ENCODE measurements around the gene TGM6.
A peak's percentile ranks its signal among the peaks of the same experiment; 100 is the strongest.

Gene TGM6

DNA sequence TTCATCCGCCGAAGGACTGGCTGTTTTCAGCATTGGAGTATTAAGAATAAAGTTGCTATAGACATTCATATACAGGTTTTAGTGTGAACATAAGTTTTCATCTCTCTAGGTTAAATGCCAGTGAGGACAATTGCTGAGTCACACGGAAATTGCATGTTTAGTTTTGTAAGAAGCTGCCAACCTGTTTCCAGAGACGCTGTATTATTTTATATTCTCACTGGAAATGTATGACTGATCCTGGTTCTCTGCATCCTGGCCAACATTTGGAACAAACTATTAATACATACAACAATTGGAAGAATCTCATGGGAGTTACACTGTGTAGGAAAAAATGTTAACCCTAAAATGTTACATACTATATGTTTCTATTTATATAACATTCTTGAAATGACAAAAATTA lies 16.7 kb upstream of the TGM6 start:
- DNase-seq (ENCODE audit: low read depth in 2 of 2) = no peak

DNA sequence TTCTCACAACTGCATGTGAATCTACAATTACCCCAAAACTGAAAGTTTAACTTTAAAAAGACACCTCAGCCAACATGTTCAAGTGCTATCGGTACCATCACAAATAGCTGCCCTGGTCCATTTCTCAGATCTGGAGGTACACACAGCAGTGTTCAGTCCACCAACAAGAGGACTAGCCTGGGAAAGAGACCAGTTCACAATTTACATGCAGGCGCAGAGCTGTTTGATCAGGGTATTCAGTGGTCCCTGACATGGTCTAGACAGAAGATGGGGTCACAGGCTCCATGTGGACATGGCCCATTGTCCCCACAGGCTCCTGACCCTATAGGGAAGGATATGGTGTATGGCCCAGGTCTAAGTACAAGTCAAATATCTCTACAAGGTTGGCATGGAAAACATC lies 15.6 kb upstream of the TGM6 start:
- no peak for DNase-seq (ENCODE audit: low read depth in 2 of 2)

DNA sequence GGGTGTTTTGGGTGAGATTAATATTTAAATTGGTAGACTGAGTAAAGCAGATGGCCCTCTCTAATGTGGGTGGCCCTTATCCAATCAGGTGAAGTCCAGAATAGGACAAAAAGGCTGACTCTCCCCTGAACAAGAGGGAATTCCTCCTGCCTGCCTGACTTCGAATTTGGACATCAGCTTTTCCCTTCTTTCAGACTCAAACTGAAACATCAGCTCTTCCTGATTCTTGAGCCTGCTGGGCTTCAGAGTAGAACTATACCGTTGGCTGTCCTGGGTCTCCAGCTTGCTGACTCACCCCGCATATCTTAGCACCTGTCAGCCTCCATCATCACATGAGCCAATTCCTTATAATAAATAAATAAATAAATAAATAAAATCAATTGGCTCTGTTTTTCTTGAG lies 15.0 kb upstream of the TGM6 start:
- DNase-seq (ENCODE audit: low read depth in 2 of 2) = no peak

DNA sequence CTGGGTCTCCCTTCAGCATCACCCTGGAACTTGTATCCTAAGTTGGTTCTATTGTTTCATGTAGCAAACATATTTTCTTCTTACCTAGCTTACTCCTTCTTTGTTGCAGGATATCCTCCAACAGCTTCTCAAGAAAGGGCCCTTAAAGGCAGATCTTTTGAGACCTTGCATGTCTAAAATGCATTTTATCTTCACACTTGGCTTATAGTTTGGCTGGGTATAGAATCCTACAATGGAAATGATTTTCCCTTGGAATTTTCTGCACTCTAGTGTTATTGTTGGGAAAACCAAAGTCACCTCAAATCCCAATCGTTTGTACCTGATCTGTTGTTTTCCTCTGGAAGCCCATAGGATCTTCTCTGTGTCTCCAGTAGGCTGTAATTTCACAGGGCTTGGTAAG lies 12.1 kb upstream of the TGM6 start:
- no peak for DNase-seq (ENCODE audit: low read depth in 2 of 2)

DNA sequence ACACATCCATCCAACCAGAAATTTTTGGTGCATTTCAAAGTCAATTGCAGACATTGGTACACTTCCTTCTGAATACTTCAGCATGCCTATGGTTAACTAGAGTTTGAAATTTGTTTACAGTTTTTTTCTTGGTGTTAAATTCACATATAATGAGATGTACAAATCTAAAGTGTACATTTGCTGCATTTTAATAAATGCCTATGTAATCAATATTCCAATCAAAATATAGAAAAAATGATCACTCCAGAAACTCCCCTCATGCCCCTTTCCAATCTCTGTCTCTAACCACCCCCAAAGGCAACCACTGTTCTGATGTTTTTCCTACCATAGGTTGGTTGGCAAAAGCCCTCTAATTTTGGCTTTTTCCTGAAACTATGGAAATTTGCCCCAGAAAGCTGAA lies 7.6 kb upstream of the TGM6 start:
- no peak for DNase-seq (ENCODE audit: low read depth in 2 of 2)

DNA sequence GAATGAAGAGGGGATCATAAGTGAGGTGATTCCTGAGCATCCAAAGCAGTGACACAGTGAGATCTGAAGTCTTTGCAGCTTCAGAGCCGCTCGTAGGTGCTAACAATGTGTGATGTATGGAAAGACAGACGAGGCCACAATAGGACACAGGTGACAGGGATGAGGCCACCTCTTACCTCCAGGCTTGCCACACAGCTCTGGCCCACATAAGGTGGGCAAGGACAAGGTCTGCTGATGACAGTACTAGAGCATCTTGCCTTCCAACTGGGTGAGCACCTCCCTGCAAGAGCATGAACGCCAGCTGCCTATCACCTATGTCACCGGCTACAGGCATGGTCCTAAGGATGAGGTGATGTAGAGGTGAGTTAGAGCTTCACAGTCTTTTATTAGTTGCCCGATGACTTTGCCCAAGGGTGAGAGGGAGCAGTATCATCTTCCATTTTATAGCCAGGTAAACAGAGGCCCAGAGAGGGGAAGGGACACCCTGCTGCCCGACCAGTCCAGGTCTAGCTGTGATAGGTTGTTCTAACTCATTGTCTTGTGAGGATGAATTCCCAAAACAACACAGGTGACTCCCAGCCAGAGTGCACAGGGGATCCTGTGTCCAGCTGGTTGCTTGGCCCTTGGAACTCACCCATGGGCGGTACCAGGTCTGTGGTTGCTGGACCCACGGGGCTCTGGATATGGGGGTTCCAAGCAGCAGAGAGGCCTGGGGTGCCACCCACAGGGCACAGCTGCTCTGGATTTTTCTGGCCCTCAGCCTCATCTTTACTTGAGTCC lies 6.2 kb upstream of the TGM6 start:
- no peak for DNase-seq (ENCODE audit: low read depth in 2 of 2)

DNA sequence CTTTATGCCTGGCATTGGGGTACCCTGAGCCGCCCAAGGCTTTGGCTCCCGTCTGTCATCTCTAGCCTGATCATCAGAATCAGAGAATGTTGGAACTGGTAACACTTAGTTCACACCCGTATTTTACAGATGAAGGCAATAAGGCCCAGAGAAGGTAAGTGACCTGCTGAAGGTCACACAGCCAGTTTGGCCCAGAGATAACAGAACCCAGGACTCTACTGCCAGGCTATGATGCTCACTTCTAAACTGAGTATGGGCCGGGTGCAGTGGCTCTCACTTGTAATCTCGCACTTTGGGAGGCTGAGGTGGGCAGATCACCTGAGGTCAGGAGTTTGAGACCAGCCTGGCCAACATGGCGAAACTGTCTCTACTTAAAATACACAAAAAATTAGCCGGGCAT lies 1.8 kb upstream of the TGM6 start:
- no peak for DNase-seq (ENCODE audit: low read depth in 2 of 2)

DNA sequence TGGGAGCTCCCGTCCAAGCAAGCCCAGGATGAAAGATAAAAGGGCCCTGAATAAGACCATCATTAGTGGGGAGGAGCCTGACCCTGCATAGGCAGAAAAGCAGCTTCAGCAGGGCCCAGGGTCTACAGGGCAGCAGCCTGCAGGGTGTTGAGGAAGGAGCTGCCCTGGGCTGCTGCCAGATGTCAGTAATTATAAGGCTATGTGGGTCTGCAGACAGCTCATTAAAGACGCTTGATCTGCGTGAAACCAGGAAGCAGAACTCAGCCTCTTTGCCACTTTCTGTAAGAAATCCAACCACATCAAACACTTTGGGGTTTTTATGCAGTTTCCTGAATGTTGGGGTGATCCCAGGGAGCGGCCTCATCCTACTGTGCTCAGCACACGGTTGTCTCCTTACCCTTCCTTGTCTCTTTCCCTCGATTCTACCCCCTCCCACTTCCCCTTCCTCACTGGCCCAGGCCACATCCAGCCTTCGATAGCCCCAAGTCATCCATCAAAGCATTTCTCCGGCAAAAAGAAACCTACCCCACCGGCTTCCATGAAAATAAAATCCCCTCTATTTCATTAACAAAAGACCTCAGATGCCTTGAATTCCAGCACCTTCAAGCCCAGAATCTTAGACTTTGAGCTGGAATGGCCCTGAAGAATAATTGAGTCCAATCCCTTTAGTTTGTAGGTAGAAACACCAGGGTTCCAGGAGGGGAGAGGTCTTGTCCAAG lies 1.0 kb upstream of the TGM6 start:
- no peak for DNase-seq (ENCODE audit: low read depth in 2 of 2)

DNA sequence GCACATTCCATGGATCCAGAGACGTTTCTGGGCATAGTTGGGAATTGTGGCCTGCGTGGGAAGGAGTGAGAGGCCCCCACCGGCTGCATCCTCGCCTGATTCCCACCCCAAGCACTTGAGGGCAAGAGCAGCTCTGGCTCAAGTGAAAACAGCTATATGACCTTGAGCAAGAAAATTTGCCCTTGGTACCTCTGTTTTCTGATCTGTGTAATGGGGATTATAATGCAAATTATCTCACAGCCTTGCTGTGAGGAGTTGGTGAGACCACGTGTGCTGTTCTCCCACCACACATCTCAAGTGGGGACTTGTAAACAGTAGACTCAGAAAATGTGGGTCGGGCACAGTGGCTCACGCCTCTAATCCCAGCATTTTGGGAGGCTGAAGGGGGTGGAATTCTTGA lies 602 bp downstream of the TGM6 start:
- no peak for DNase-seq (ENCODE audit: low read depth in 2 of 2)

DNA sequence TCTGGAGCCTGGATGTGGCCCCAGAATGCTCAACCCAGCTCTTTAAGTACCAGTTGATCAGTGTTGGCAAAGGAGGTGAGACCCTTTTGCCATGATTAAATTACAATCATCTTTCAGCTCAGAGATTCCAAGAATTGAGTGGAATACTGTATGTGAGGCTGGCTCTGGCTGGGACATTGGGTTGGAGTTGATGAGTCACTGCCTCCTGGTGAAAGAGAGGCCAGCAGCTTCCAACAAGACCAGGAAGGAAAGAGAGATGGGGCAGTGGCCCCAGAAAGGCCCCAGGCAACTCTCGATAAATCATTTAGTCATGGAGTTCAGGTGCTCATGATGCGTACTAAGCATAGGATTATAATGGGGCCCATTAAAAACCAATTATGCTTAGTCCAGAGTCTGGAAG lies 2.1 kb downstream of the TGM6 start:
- DNase-seq (ENCODE audit: low read depth in 2 of 2) = no peak

DNA sequence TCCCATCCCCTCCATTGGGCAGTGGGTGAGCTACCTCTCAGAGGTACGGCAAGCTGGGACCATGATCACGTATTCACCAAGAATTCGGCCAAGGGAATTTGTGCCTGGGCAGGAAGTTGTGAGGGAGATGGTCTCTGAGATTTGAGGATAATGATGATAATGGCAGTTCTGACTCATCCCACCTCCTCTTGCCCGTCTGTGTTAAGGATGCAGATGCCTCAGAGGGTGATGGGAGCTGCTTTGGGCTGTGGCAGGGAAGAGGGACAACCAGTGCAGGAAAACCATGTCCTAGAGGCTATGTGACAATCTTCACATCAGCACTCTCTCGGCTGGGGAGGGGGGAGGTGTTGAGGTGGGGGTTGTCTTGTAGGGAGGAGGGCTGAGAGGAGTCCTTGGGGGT lies 4.3 kb downstream of the TGM6 start:
- DNase-seq (ENCODE audit: low read depth in 2 of 2) = no peak

DNA sequence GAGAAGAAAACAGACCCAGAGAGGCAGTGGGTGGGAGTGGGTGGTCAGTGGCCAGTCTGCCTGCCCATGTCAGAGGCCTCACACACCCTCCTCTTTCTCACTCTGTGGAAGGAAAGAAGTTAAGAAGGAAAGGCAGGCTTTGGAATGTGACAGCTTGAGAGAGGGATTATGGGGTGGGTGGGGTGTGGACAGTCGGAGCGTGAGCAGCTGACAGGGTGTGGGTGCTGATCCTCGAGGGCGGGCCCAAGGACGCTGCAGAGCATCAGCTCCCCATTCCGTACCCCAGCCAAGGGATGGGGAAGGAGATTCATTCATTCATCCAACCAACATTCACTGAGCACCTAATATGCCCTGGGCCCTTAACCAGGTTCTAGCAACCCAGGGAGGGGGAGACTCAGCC lies 4.8 kb downstream of the TGM6 start:
- DNase-seq (ENCODE audit: low read depth in 2 of 2) = no peak

DNA sequence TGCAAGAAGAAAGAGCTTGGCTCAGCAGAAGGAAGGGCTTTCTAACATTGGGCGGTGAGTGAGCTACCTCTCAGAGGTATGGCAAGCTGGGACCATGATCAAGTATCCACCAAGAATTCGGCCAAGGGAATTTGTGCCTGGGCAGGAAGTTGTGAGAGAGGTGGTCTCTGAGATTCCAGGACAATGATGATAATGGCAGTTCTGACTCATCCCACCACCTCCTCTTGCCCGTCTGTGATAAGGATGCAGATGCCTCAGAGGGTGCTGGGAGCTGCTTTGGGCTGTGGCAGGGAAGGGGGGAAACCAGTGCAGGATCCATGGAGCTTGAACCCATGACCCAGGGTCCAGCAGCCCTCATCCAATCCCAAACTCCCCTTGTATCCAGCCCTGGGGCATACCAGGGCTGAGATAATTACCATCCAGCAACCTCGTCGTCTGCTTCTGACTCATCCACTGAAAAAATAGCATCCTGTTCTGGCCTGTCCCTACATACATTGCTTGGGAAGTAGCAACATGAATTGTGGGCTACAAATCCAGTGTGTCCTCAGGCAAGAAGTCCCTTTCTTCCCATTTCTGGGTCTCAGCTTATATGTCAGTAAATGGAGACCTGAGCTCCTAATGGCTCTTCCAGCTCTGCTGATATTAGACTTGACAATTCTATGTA lies 5.9 kb downstream of the TGM6 start:
- no peak for DNase-seq (ENCODE audit: low read depth in 2 of 2)

DNA sequence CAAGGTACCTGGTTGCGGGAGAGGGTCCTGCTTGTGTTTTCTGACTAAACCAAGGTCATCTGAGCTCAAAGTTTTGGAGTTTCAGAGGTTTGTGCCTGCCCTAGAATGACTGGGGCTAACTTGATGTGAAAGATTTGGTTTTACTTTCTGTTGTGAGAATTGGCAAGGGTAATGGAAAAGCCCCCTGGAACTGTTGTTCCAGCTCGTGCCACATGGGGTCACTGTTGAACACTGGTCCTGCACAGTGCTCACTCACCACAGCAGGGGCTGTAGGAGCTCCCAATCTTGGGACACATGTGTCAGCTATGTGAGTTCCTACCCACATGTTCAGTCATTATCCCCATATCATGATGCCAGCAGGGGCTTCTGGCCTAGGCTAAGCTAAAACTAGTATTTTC lies 6.5 kb downstream of the TGM6 start:
- peak; percentile 35 to 38 for DNase-seq (ENCODE audit: low read depth in 2 of 2)

DNA sequence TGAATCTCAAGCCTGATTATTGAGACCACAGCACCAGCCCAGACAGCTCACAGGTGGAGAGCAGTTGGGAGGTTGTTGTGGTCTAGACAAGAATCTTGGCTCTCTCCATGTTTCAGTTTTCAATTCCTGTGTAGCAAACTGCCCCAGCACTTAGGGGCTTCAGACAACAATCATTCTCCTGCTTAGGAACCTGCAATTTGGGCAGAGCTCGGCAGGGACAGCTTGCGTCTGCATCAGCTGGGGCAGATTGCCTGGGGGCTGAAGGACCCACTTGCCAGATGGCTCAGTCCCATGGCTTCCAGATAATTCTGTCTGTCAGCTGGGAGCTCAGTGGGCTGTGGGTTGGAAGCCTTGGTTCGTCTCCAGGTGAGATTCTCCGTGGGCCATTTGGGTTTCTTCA lies 6.9 kb downstream of the TGM6 start:
- DNase-seq (ENCODE audit: low read depth in 2 of 2) = no peak

DNA sequence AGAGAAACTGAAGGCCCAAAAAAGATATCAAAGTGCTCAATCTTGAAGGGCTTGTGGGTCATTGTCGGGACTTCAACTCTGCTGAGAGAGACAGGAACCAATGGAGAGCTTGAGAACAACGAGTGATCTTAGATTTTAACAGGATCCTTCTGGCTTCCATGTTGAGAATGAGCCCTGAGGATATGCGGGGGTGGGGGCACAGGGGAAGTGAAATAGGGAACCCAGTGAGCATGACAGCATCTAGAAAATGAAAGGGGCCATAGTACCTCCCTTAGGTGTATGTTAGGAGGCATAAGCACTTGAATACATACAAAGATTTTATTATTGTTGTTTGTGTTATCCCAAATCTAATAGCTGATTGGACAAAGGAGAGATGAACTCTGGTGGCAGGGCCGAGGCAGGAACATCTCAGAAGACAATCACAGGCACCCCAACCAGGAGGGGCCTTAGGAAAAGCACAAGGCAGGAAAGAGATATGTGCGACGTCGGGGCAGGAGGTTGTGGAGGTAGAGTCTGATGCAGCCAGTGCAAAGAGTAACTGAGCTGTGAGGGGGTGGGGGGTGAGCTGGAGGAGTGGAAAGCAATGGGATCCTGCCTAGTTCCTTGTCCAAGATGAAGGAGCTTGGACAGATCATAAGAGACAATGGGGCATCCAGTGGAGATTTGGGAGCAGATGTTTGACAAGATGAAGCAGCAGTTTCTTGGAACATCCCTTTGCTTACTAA lies 10.4 kb downstream of the TGM6 start:
- no peak for DNase-seq (ENCODE audit: low read depth in 2 of 2)

DNA sequence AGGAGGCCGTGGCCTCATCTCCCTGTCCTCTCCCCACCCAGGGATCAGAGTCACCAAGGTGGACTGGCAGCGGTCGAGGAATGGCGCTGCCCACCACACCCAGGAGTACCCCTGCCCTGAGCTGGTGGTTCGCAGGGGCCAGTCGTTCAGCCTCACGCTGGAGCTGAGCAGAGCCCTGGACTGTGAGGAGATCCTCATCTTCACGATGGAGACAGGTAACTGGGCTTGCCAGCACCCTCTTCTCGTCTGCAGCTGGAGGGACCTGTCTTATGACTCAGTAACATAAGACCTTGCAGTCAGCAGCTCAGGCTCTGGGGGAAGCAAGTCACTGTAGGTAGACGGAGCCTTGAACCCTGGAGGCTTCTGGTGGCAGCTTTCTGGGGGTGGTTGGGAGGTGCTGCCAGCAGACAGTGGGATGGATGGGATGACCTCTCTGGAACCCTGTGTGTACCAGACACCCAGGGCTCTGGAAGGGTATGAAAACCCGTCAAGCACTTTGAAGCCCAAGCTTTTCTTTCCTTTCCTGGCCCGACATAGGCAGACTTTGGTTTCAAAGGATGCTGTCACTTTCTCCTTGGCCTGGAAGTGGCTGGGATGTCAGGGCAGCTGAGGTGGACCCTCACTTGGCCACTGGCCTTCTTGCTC lies 13.8 kb downstream of the TGM6 start:
- no peak for DNase-seq (ENCODE audit: low read depth in 2 of 2)

DNA sequence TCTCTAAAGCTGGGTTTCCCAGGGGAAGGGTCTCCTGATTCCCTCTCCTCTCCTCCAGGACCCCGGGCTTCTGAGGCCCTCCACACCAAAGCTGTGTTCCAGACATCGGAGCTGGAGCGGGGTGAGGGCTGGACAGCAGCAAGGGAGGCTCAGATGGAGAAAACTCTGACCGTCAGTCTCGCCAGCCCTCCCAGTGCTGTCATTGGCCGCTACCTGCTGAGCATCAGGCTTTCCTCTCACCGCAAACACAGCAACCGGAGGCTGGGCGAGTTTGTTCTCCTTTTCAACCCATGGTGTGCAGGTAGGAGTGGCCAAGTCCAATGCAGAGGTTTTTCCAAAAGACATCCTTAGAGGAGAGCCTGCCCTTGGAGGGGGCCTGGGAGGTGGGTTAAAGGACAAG lies 14.4 kb downstream of the TGM6 start:
- no peak for DNase-seq (ENCODE audit: low read depth in 2 of 2)

DNA sequence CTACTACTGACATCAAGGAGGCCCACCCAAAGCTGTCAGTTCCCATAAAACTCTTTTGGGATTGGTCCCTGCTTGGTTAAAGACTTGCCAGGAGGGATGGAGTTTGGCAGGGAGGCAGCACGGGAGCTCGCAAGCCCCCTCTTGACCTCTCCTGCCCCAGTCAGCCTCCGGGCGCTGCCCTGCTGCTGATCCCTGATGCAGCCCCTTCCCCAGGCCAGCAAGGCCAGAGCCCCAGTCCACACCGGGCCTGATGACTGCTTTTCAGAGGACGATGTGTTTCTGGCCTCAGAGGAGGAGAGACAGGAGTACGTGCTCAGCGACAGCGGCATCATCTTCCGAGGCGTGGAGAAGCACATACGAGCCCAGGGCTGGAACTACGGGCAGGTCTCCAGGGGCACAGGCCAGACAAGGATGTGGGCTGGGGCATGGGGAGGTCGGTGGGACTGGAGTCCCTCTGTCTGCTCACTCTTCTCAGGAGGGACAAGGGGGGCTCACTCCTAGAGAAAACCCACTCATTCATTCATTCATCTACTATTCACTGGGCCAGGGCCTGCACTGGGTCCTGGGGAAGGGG lies 15.6 kb downstream of the TGM6 start:
- no peak for DNase-seq (ENCODE audit: low read depth in 2 of 2)

DNA sequence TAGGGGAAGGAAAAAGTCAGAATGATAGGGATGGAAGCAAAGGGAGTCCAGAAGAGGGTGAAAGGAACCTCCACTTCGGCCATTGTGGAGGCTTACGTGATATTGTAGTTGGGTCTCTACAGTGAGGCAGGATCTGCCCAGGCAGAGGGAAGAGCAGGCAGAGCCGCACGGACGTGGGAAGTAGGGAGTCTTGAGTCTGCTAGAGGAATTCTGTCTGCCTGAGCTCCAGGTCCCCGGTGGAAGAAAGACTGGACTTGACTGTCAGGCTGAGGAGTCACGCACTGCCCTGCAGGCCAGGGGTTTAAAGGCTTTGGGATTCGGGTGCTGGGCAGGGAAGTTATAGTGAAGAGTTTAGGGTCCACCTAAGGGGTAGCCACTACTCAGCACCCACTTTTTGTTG lies 16.4 kb downstream of the TGM6 start:
- DNase-seq (ENCODE audit: low read depth in 2 of 2) = no peak

DNA sequence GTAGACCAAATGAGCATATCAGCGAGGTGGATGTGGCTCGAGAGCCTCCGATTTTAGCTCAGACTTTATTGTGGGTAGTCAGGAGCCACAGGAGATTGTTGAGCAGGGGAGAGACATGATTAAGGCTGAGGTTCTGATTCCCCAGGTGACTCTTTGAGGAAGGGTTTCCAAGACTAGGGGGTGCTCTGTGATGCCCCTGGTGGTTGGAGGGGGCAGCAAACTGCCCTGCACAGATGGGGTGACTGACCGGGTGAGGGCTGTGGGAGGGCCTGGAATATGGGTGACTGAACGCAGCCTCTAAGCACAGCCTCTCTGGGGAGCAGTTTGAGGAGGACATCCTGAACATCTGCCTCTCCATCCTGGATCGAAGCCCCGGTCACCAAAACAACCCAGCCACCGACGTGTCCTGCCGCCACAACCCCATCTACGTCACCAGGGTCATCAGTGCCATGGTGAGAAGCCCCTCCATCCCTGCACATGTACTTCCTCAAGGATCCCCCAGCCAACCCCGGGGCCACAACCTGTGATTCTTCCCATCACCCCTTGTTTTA lies 17.0 kb downstream of the TGM6 start:
- DNase-seq (ENCODE audit: low read depth in 2 of 2) = no peak
